Hepatocyte (in vitro differentiated cells): ENCODE data around the gene CDK17.

Experiments used
- EZH2 ChIP-seq: fragments of 200-600 bp; sonication (generic); IDR thresholded peaks from 2 replicates; pipeline ENCODE4 v1.6.1; 2016; ENCODE audit warnings: antibody characterized with exemption, mild to moderate bottlenecking, borderline replicate concordance
- EZH2phosphoT487 ChIP-seq: fragments of 200-600 bp; sonication (generic); IDR thresholded peaks from one replicate; pipeline ENCODE4 v1.6.1; 2018; ENCODE audit warnings: antibody characterized with exemption, mild to moderate bottlenecking, low read depth, moderate library complexity; ENCODE audit not compliant: unreplicated experiment, severe bottlenecking

- TF ChIP-seq EZH2phosphoT487 (no peak), EZH2 (no peak)
Observed at GRCh38 chr12:96314723-96315122, 85.5 kb downstream of the CDK17 start.
